Activated T-cell treated with anti-CD3 and anti-CD28 coated beads, Interleukin-2, amount 50 U/mL, for 24 hours (primary cell): ENCODE measurements around the gene ABCA9.
"Not testable (repeated sequence)": the region's sequence is repeated elsewhere in the genome, so short reads cannot be mapped to it uniquely, and the experiment has no call there.

Experiments
- DNase-seq: peaks from one replicate; pipeline ENCODE4 v3.0.0-alpha.2; 2020
- H3K27ac Mint-ChIP-seq: 2 replicates; pipeline ENCODE4 v1.8.0; 2020; ENCODE audit warnings: mild to moderate bottlenecking, mixed read lengths
- H3K27me3 Mint-ChIP-seq: 2 replicates; pipeline ENCODE4 v1.8.0; 2020; ENCODE audit warnings: mixed read lengths
- H3K36me3 Mint-ChIP-seq: 2 replicates; pipeline ENCODE4 v1.8.0; 2020; ENCODE audit warnings: low read depth, mixed read lengths
- H3K4me1 Mint-ChIP-seq: 2 replicates; pipeline ENCODE4 v1.8.0; 2020; ENCODE audit warnings: low read depth, mixed read lengths
- H3K4me3 Mint-ChIP-seq: 2 replicates; pipeline ENCODE4 v1.8.0; 2020; ENCODE audit warnings: mild to moderate bottlenecking, moderate library complexity, mixed read lengths
- H3K9me3 Mint-ChIP-seq: 2 replicates; pipeline ENCODE4 v1.8.0; 2020; ENCODE audit warnings: mixed read lengths

The ABCA9 gene

GRCh38 chr17:69075823-69076222, 15.1 kb upstream of the ABCA9 start:
- no peaks in the 10 kb centered on the region for H3K36me3 Mint-ChIP-seq
- H3K4me1 Mint-ChIP-seq: peaks cover 6% of the 10 kb centered on the region
- H3K27ac Mint-ChIP-seq: no peak overlapping the region
- no peak for DNase-seq
- H3K27me3 Mint-ChIP-seq: no peaks in the 10 kb centered on the region
- H3K9me3 Mint-ChIP-seq: peaks cover 30% of the 10 kb centered on the region
- no peak overlapping the region for H3K4me3 Mint-ChIP-seq

- not testable (repeated sequence) for H3K36me3 Mint-ChIP-seq, H3K27me3 Mint-ChIP-seq, H3K4me1 Mint-ChIP-seq, H3K27ac Mint-ChIP-seq, DNase-seq, H3K4me3 Mint-ChIP-seq
- peaks cover 30% of the 10 kb centered on the region for H3K9me3 Mint-ChIP-seq
Measured at GRCh38 chr17:69073392-69073791, 12.7 kb upstream of the ABCA9 start.

- peaks cover 30% of the 10 kb centered on the region for H3K9me3 Mint-ChIP-seq
- not testable (repeated sequence) for H3K4me3 Mint-ChIP-seq, H3K4me1 Mint-ChIP-seq, H3K27ac Mint-ChIP-seq, DNase-seq, H3K36me3 Mint-ChIP-seq, H3K27me3 Mint-ChIP-seq
Measured at GRCh38 chr17:69072803-69073256, 12.1 kb upstream of the ABCA9 start.

GRCh38 chr17:69071233-69071586, 10.5 kb upstream of the ABCA9 start:
- H3K9me3 Mint-ChIP-seq: peaks cover 22% of the 10 kb centered on the region
- not testable (repeated sequence) for H3K36me3 Mint-ChIP-seq, H3K27me3 Mint-ChIP-seq, H3K4me3 Mint-ChIP-seq, DNase-seq, H3K27ac Mint-ChIP-seq
- H3K4me1 Mint-ChIP-seq: peaks cover 13% of the 10 kb centered on the region

GRCh38 chr17:69070378-69071232, 9.9 kb upstream of the ABCA9 start:
- Mint-ChIP-seq H3K9me3 (peaks cover 19% of the 10 kb centered on the region), H3K4me1 (peaks cover 13% of the 10 kb centered on the region)
- not testable (repeated sequence) for H3K27me3 Mint-ChIP-seq, DNase-seq, H3K27ac Mint-ChIP-seq, H3K36me3 Mint-ChIP-seq, H3K4me3 Mint-ChIP-seq

- Mint-ChIP-seq H3K4me1 (peaks cover 15% of the 10 kb centered on the region), H3K36me3 (no peaks in the 10 kb centered on the region), H3K27ac (no peak overlapping the region), H3K27me3 (peaks cover 3% of the 10 kb centered on the region), H3K9me3 (peaks cover 11% of the 10 kb centered on the region), H3K4me3 (no peak overlapping the region)
- DNase-seq: no peak
Measured at GRCh38 chr17:69069226-69069750, 8.6 kb upstream of the ABCA9 start.

GRCh38 chr17:69067274-69068047, 6.7 kb upstream of the ABCA9 start:
- Mint-ChIP-seq H3K27me3 (peaks cover 3% of the 10 kb centered on the region), H3K4me1 (peaks cover 15% of the 10 kb centered on the region), H3K27ac (no peak overlapping the region), H3K36me3 (no peaks in the 10 kb centered on the region), H3K9me3 (no peaks in the 10 kb centered on the region), H3K4me3 (no peak overlapping the region)
- DNase-seq: no peak

- no peaks in the 10 kb centered on the region for H3K36me3 Mint-ChIP-seq
- H3K4me3 Mint-ChIP-seq: no peak overlapping the region
- no peak for DNase-seq
- H3K27ac Mint-ChIP-seq: no peak overlapping the region
- no peaks in the 10 kb centered on the region for H3K9me3 Mint-ChIP-seq
- H3K27me3 Mint-ChIP-seq: peaks cover 3% of the 10 kb centered on the region
- peaks cover 15% of the 10 kb centered on the region for H3K4me1 Mint-ChIP-seq
Measured at GRCh38 chr17:69066482-69066881, 5.8 kb upstream of the ABCA9 start.

- H3K9me3 Mint-ChIP-seq: no peaks in the 10 kb centered on the region
- peaks cover 3% of the 10 kb centered on the region for H3K27me3 Mint-ChIP-seq
- H3K27ac Mint-ChIP-seq: no peak overlapping the region
- H3K4me3 Mint-ChIP-seq: no peak overlapping the region
- DNase-seq: no peak
- H3K36me3 Mint-ChIP-seq: no peaks in the 10 kb centered on the region
- H3K4me1 Mint-ChIP-seq: peaks cover 7% of the 10 kb centered on the region
Measured at GRCh38 chr17:69065113-69065512, 4.4 kb upstream of the ABCA9 start.

- Mint-ChIP-seq H3K27ac (no peak overlapping the region), H3K36me3 (no peaks in the 10 kb centered on the region), H3K27me3 (peaks cover 3% of the 10 kb centered on the region), H3K4me3 (no peak overlapping the region), H3K9me3 (no peaks in the 10 kb centered on the region), H3K4me1 (peaks cover 7% of the 10 kb centered on the region)
- DNase-seq: no peak
Measured at GRCh38 chr17:69064476-69064875, 3.7 kb upstream of the ABCA9 start.

- DNase-seq: no peak
- Mint-ChIP-seq H3K36me3 (no peaks in the 10 kb centered on the region), H3K4me3 (no peak overlapping the region), H3K9me3 (peaks cover 1% of the 10 kb centered on the region), H3K4me1 (peaks cover 7% of the 10 kb centered on the region), H3K27me3 (peaks cover 3% of the 10 kb centered on the region), H3K27ac (no peak overlapping the region)
Measured at GRCh38 chr17:69064001-69064400, 3.3 kb upstream of the ABCA9 start.

GRCh38 chr17:69062860-69063581, 2.3 kb upstream of the ABCA9 start:
- H3K27me3 Mint-ChIP-seq: peaks cover 3% of the 10 kb centered on the region
- H3K36me3 Mint-ChIP-seq: no peaks in the 10 kb centered on the region
- H3K27ac Mint-ChIP-seq: no peak overlapping the region
- no peak overlapping the region for H3K4me3 Mint-ChIP-seq
- DNase-seq: no peak
- H3K4me1 Mint-ChIP-seq: peaks cover 7% of the 10 kb centered on the region
- peaks cover 3% of the 10 kb centered on the region for H3K9me3 Mint-ChIP-seq

- H3K9me3 Mint-ChIP-seq: peaks cover 3% of the 10 kb centered on the region
- H3K36me3 Mint-ChIP-seq: no peaks in the 10 kb centered on the region
- no peak for DNase-seq
- no peak overlapping the region for H3K27ac Mint-ChIP-seq
- H3K4me3 Mint-ChIP-seq: no peak overlapping the region
- peaks cover 3% of the 10 kb centered on the region for H3K27me3 Mint-ChIP-seq
- H3K4me1 Mint-ChIP-seq: peaks cover 7% of the 10 kb centered on the region
Measured at GRCh38 chr17:69061721-69062556, 1.2 kb upstream of the ABCA9 start.
